HepG2 (cell line): ENCODE measurements around the gene PCIF1. TPM values are rescaled to one million over a fixed set of nuclear protein-coding genes. Genes with fewer than 3 reads are reported as not detected.

Experiments used
- ARNT2 ChIP-seq: sonication (generic); formaldehyde crosslinking; IDR thresholded peaks from 2 replicates; pipeline ENCODE4 v1.8.0; 2022; ENCODE audit warnings: mild to moderate bottlenecking, low read depth, missing genetic modification reagents, moderate library complexity
- HNF4A ChIP-seq: sonication (generic); formaldehyde crosslinking; IDR thresholded peaks from 2 replicates; pipeline ENCODE4 v1.4.0; 2020; ENCODE audit warnings: missing genetic modification reagents
- MAFG ChIP-seq: sonication (generic); formaldehyde crosslinking; IDR thresholded peaks from 2 replicates; pipeline ENCODE4 v1.5.1; 2020; ENCODE audit warnings: mild to moderate bottlenecking, missing genetic modification reagents
- RARG ChIP-seq: sonication (generic); formaldehyde crosslinking; IDR thresholded peaks from 2 replicates; pipeline ENCODE4 v1.4.0; 2020; ENCODE audit warnings: low read depth, mild to moderate bottlenecking, missing genetic modification reagents
- TEAD3 ChIP-seq: optimal IDR thresholded peaks from 2 replicates; pipeline ENCODE3; 2016; ENCODE audit warnings: borderline replicate concordance
- ZFP37 ChIP-seq: sonication (generic); formaldehyde crosslinking; IDR thresholded peaks from 2 replicates; pipeline ENCODE4 v1.4.0; 2020; ENCODE audit warnings: missing genetic modification reagents, borderline replicate concordance
- ZNF431 ChIP-seq: sonication (generic); formaldehyde crosslinking; IDR thresholded peaks from 2 replicates; pipeline ENCODE4 v1.9.0; 2022; ENCODE audit warnings: missing genetic modification reagents, low read depth, mild to moderate bottlenecking, borderline replicate concordance
- ZNF451 ChIP-seq: sonication (generic); formaldehyde crosslinking; IDR thresholded peaks from 2 replicates; pipeline ENCODE4 v1.5.0; 2020; ENCODE audit warnings: mild to moderate bottlenecking, missing genetic modification reagents
- ZNF652 ChIP-seq: IDR thresholded peaks from 2 replicates; pipeline ENCODE4 v1.6.1; 2016; ENCODE audit warnings: low read depth, borderline replicate concordance
- ZNF660 ChIP-seq: sonication (generic); formaldehyde crosslinking; IDR thresholded peaks from 2 replicates; pipeline ENCODE4 v1.5.1; 2020; ENCODE audit warnings: mild to moderate bottlenecking, low read depth, missing genetic modification reagents, borderline replicate concordance
- ZNF772 ChIP-seq: sonication (generic); formaldehyde crosslinking; IDR thresholded peaks from 2 replicates; pipeline ENCODE4 v1.5.0; 2020; ENCODE audit warnings: mild to moderate bottlenecking, missing genetic modification reagents
- polyA plus RNA-seq, 8 experiments: library from polyadenylated mRNA; depleted of rRNA in 3 of 8; stranded (reverse) in 7 of 8; unstranded in 1 of 8; fragments of >200 nt; fragmentation: Illumina TruSeq in 4 of 8; extraction: Trizol in 4 of 8; gene quantifications; 2 replicates each; pipeline versions ENCODE4 v1.2.1 to v1.2.3, GENCODE V29; 2011 to 2016; ENCODE audit warnings: low read depth in 4 of 8, missing spikeins in 1 of 8, mixed read lengths in 1 of 8; ENCODE audit not compliant: insufficient read depth in 1 of 8
- total RNA-seq, 5 experiments: library from RNA; depleted of rRNA; stranded (reverse); fragments of >200 nt; fragmentation: Illumina TruSeq; extraction: Trizol; gene quantifications; 2 replicates each; pipeline ENCODE4 v1.2.3, GENCODE V29; 2016; ENCODE audit warnings: low read depth in 1 of 5
- TF ChIP-seq, protein P1 (sequence below): IDR thresholded peaks from 2 replicates; pipeline ENCODE4 v1.4.0; 2020; ENCODE audit warnings: mild to moderate bottlenecking, missing genetic modification reagents
- TF ChIP-seq, protein P2 (sequence below): sonication (generic); formaldehyde crosslinking; IDR thresholded peaks from one replicate; pipeline ENCODE4 v1.5.1; 2020; ENCODE audit warnings: mild to moderate bottlenecking, missing genetic modification reagents; ENCODE audit errors: not compliant biosample characterization
- TF ChIP-seq, protein P3 (sequence below): sonication (generic); formaldehyde crosslinking; IDR thresholded peaks from 2 replicates; pipeline ENCODE4 v1.5.0; 2020; ENCODE audit warnings: missing genetic modification reagents
- TF ChIP-seq, protein P4 (sequence below): sonication (generic); formaldehyde crosslinking; IDR thresholded peaks from 2 replicates; pipeline ENCODE4 v1.5.0; 2020; ENCODE audit warnings: mild to moderate bottlenecking, missing genetic modification reagents

PCIF1 gene
- total and polyA plus RNA-seq, 2 of the 13 experiments (the other 11 are each of a cell fraction or from before 2014, with no cell fraction given), result 20.9 to 24.4 TPM

DNA sequence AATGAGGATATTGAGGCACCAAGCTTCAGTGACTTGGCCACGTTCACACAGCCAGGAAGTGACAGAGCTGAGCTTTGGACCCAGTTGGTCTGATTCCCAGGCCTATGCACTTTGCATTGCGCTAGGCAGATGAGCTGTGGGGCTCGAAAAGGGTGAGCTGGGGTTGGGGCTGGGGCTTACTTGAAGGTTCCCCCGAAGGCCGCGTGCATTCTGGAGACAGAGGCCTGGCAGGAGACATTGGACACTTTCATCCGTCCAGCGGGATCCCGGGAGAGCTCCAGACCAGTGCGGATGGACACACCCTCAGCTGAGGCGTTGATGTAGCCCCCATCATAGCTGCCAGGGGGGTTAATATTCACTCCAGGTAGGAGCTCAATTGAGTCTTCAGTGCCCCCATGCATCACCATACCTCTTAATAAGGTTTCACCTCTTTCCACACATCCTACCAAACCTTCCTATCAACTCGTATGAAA is 25.1 kb upstream of the PCIF1 start (continued):
- TF ChIP-seq, protein P1, sequence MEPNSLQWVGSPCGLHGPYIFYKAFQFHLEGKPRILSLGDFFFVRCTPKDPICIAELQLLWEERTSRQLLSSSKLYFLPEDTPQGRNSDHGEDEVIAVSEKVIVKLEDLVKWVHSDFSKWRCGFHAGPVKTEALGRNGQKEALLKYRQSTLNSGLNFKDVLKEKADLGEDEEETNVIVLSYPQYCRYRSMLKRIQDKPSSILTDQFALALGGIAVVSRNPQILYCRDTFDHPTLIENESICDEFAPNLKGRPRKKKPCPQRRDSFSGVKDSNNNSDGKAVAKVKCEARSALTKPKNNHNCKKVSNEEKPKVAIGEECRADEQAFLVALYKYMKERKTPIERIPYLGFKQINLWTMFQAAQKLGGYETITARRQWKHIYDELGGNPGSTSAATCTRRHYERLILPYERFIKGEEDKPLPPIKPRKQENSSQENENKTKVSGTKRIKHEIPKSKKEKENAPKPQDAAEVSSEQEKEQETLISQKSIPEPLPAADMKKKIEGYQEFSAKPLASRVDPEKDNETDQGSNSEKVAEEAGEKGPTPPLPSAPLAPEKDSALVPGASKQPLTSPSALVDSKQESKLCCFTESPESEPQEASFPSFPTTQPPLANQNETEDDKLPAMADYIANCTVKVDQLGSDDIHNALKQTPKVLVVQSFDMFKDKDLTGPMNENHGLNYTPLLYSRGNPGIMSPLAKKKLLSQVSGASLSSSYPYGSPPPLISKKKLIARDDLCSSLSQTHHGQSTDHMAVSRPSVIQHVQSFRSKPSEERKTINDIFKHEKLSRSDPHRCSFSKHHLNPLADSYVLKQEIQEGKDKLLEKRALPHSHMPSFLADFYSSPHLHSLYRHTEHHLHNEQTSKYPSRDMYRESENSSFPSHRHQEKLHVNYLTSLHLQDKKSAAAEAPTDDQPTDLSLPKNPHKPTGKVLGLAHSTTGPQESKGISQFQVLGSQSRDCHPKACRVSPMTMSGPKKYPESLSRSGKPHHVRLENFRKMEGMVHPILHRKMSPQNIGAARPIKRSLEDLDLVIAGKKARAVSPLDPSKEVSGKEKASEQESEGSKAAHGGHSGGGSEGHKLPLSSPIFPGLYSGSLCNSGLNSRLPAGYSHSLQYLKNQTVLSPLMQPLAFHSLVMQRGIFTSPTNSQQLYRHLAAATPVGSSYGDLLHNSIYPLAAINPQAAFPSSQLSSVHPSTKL, result peak; percentile 71
- TF ChIP-seq TEAD3 (CRISPR knock-in tag), result peak; percentile 81
- TF ChIP-seq ZFP37 (CRISPR knock-in tag), result no peak
- 0 out of 2 replicates have a peak, but pooled peaks have one; percentile 29 for TF ChIP-seq ZNF652 (CRISPR knock-in tag)
- TF ChIP-seq, protein P2, sequence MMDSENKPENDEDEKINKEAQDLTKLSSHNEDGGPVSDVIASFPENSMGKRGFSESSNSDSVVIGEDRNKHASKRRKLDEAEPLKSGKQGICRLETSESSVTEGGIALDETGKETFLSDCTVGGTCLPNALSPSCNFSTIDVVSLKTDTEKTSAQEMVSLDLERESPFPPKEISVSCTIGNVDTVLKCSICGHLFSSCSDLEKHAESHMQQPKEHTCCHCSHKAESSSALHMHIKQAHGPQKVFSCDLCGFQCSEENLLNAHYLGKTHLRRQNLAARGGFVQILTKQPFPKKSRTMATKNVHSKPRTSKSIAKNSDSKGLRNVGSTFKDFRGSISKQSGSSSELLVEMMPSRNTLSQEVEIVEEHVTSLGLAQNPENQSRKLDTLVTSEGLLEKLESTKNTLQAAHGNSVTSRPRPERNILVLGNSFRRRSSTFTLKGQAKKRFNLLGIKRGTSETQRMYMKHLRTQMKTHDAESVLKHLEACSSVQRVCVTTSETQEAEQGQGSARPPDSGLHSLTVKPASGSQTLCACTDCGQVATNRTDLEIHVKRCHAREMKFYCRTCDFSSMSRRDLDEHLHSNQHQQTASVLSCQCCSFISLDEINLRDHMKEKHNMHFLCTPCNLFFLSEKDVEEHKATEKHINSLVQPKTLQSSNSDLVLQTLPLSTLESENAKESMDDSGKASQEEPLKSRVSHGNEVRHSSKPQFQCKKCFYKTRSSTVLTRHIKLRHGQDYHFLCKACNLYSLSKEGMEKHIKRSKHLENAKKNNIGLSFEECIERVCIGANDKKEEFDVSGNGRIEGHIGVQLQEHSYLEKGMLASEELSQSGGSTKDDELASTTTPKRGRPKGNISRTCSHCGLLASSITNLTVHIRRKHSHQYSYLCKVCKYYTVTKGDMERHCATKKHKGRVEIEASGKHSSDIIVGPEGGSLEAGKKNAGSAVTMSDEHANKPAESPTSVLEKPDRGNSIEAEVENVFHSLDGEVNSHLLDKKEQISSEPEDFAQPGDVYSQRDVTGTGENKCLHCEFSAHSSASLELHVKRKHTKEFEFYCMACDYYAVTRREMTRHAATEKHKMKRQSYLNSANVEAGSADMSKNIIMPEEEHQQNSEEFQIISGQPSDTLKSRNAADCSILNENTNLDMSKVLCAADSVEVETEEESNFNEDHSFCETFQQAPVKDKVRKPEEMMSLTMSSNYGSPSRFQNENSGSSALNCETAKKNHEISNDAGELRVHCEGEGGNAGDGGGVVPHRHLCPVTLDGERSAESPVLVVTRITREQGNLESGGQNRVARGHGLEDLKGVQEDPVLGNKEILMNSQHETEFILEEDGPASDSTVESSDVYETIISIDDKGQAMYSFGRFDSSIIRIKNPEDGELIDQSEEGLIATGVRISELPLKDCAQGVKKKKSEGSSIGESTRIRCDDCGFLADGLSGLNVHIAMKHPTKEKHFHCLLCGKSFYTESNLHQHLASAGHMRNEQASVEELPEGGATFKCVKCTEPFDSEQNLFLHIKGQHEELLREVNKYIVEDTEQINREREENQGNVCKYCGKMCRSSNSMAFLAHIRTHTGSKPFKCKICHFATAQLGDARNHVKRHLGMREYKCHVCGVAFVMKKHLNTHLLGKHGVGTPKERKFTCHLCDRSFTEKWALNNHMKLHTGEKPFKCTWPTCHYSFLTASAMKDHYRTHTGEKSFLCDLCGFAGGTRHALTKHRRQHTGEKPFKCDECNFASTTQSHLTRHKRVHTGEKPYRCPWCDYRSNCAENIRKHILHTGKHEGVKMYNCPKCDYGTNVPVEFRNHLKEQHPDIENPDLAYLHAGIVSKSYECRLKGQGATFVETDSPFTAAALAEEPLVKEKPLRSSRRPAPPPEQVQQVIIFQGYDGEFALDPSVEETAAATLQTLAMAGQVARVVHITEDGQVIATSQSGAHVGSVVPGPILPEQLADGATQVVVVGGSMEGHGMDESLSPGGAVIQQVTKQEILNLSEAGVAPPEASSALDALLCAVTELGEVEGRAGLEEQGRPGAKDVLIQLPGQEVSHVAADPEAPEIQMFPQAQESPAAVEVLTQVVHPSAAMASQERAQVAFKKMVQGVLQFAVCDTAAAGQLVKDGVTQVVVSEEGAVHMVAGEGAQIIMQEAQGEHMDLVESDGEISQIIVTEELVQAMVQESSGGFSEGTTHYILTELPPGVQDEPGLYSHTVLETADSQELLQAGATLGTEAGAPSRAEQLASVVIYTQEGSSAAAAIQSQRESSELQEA (CRISPR knock-in tag), result no peak
- TF ChIP-seq, protein P3, sequence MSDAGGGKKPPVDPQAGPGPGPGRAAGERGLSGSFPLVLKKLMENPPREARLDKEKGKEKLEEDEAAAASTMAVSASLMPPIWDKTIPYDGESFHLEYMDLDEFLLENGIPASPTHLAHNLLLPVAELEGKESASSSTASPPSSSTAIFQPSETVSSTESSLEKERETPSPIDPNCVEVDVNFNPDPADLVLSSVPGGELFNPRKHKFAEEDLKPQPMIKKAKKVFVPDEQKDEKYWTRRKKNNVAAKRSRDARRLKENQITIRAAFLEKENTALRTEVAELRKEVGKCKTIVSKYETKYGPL (CRISPR knock-in tag), result no peak
- TF ChIP-seq ZNF451 (CRISPR knock-in tag), result no peak
- TF ChIP-seq, protein P4, sequence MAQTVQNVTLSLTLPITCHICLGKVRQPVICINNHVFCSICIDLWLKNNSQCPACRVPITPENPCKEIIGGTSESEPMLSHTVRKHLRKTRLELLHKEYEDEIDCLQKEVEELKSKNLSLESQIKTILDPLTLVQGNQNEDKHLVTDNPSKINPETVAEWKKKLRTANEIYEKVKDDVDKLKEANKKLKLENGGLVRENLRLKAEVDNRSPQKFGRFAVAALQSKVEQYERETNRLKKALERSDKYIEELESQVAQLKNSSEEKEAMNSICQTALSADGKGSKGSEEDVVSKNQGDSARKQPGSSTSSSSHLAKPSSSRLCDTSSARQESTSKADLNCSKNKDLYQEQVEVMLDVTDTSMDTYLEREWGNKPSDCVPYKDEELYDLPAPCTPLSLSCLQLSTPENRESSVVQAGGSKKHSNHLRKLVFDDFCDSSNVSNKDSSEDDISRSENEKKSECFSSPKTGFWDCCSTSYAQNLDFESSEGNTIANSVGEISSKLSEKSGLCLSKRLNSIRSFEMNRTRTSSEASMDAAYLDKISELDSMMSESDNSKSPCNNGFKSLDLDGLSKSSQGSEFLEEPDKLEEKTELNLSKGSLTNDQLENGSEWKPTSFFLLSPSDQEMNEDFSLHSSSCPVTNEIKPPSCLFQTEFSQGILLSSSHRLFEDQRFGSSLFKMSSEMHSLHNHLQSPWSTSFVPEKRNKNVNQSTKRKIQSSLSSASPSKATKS, result no peak
- TF ChIP-seq ARNT2 (CRISPR knock-in tag), result no peak
- no peak for TF ChIP-seq ZNF660
- no peak for TF ChIP-seq RARG
- peak; percentile 58; the same call in 1 of the 2 replicates for TF ChIP-seq ZNF431 (CRISPR knock-in tag)
- peak; percentile 96 for TF ChIP-seq HNF4A
- no peak for TF ChIP-seq MAFG (CRISPR knock-in tag)
- no peak for TF ChIP-seq ZNF772 (CRISPR knock-in tag)
